Bronchial epithelial cell (primary cell): Measurements from ENCODE around the gene FBXO46. TPM values are rescaled to one million over a fixed set of nuclear protein-coding genes. Genes with fewer than 3 reads are reported as not detected.
A peak's percentile ranks its signal among the peaks of the same experiment; 100 is the strongest.
"Not testable (repeated sequence)": the region's sequence is repeated elsewhere in the genome, so short reads cannot be mapped to it uniquely, and the experiment has no call there.

Experiments used
- DNase-seq: peaks from one replicate; pipeline ENCODE4 v3.0.0-alpha.2; 2010; ENCODE audit warnings: low read depth
- FAIRE-seq: peaks from 2 replicates; lab custom pipeline; 2011; peaks lifted over from hg19 to GRCh38; lab: Jason Lieb, UNC
- H3K27me3 ChIP-seq: 2 replicates; pipeline ENCODE4 v1.5.1; 2011; ENCODE audit warnings: low read length; ENCODE audit not compliant: control insufficient read depth, insufficient read depth
- H3K36me3 ChIP-seq: 2 replicates; pipeline ENCODE4 v1.5.1; 2011; ENCODE audit warnings: low read length; ENCODE audit not compliant: control insufficient read depth, insufficient read depth
- H3K4me3 ChIP-seq: 2 replicates; pipeline ENCODE4 v1.5.1; 2011; ENCODE audit warnings: mild to moderate bottlenecking, low read depth, low read length, control low read depth
- CTCF ChIP-seq: IDR thresholded peaks from 2 replicates; pipeline ENCODE4 v1.5.1; 2011; ENCODE audit warnings: mild to moderate bottlenecking, moderate library complexity, low read length, control low read depth, inconsistent platforms; ENCODE audit not compliant: insufficient read depth, severe bottlenecking
- total RNA-seq: library from RNA; depleted of rRNA; stranded (reverse); fragments of >200 nt; gene quantifications from 2 replicates; pipeline ENCODE4 v1.2.1, GENCODE V29; 2014

Gene FBXO46
- total RNA-seq, 1 donor from 2014 or later = 2.4 TPM

GRCh38 chr19:45701676-45702075, 29.0 kb downstream of the FBXO46 start:
- no peak for FAIRE-seq
- Histone ChIP-seq H3K27me3 (no peaks in the 10 kb centered on the region), H3K36me3 (peaks cover 3% of the 10 kb centered on the region), H3K4me3 (no peak overlapping the region)
- no peak for DNase-seq
- no peak for TF ChIP-seq CTCF

DNA sequence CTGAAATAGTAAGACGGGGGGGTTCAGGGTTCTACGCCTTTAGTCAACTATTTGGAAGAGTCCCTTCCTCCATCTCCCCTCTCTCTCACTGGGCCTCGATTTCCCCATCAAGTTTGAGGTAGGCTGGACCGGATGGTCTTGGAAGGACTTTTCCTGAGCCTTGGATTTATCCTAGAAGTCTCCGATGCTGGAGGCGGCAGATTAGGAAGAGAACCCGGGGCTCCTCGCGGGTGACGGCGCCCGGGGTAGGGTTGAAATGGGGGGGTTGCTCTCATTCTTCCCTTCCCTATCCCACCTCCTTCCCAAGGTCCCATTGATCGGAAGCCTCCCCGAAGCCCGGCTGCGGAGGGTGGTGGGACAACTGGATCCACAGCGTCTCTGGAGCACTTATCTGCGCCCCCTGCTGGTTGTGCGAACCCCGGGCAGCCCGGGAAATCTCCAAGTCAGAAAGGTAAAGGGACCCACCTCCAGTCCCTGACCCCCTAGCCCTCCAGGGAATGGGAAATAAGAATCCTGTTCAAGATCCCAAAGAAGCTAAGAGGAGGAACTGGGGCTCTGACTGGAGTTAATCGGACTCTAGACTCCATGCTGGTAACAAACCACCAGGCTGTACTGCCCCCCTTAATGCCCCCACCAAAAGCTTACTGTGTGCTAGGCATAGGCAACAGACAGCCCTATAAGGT, 37.4 kb downstream of the FBXO46 start:
- DNase-seq (peak; percentile 40), FAIRE-seq (no peak)
- peak; percentile 93 for TF ChIP-seq CTCF
- no peaks in the 10 kb centered on the region for H3K27me3 ChIP-seq
- H3K36me3 ChIP-seq = peaks cover 14% of the 10 kb centered on the region
- H3K4me3 ChIP-seq = peak overlapping the region; percentile 63

DNA sequence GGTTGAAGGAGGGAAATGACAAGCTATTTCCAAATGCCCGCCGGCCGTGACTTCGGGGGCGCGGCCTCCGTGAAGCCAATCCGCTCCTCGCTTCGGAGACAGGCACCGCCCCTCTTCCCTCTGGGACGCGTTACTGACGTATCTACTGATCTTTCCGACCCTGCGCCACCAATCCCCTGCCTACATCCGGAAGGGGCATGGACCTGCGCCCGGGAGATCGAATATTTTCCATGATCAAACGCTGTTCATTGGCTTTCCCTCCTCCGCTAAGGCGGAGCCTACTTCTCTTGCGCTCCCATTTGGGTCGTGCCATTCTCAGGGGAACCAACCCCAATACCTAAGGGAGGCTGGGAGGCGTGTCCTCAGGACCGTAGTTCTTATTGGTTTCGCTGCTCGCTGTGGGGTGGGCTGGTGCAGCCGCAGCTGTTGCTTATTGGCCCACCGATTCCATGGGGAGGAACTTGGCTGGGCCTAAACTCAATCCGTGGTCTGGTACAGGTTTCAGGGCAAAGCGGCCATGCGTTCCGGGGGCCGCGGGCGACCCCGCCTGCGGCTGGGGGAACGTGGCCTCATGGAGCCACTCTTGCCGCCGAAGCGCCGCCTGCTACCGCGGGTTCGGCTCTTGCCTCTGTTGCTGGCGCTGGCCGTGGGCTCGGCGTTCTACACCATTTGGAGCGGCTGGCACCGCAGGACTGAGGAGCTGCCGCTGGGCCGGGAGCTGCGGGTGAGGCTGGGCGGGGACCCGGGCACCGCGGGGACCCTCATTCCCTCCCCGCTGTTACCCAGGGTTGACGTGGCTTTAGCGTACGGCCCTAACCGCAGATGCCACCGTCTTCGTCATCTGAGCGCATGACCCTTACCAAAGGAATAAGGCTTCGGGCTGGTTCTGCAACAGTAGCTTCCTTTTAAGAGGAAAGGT, 38.2 kb downstream of the FBXO46 start, which contains the start of gene QPCTL:
Gene QPCTL, plus strand, starts transcription at position 480 of the 919 bp plus-strand sequence. Its CDS starts 38 bp downstream, at position 518.
- Histone ChIP-seq H3K36me3 (peaks cover 20% of the 10 kb centered on the region), H3K27me3 (no peaks in the 10 kb centered on the region), H3K4me3 (peak within 1 kb of the TSS; percentile 63)
- TF ChIP-seq CTCF = no peak
- DNase-seq (peak; percentile 99), FAIRE-seq (peak; percentile 91)

DNA sequence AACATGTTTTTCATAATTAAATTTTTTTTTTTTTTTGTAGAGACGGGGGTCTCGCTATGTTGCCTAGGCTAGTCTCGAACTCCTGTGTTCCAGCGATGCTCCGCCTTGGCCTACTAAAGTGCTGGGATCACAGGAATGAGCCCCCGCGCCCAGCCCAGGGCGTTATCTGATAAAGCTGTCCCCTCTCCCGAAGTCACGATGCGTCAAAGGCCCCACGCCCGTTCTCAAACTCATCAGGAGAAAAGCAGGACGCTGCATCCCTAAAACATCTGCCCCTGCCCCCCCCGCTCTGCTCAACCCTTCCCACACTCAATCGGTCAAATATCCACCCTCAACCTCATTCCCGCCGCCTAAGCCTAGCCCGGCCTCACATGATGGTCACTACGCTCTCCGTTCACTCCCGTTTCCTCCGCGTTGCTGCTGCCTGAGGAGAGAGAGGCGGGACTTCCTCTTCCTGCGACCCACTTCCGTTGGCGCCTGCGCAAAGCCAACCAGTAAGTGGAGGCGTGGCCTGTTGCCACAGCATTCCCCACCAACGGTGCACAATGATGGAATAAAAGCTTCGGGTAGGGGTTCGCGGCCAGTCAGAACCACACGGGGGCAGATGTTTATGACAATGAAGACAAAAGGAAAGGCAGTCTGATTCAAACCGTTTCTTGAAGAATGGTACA, 39.0 kb downstream of the FBXO46 start, which contains the start of gene SNRPD2:
Gene SNRPD2, minus strand, starts transcription at position 438 of the 671 bp plus-strand sequence. Its CDS starts 65 bp downstream, at position 373.
- H3K27me3 ChIP-seq = no peaks in the 10 kb centered on the region
- peak within 1 kb of the TSS; percentile 63 for H3K4me3 ChIP-seq
- TF ChIP-seq CTCF = no peak
- peaks cover 20% of the 10 kb centered on the region for H3K36me3 ChIP-seq
- FAIRE-seq (no peak), DNase-seq (peak; percentile 87)

DNA sequence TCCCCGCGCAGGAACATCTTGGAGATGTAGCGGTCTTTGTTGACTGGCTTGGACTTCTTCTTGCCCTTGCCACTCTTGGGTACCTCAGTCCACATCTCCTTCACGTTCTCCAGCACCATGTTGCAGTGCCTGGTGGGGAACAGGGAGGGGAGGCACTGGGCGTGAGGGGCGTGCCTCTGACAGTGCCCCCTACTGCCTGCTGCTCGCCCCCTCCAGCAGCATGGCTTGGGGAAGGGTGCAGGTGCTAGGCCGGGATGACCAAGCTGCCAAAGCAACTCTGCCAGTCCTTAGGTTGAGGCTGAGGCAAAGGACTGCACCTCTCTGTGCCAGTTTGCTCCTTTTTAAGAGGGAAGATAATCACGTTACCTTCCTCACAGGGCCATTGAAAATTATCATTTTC, 43.1 kb downstream of the FBXO46 start:
- peaks cover 14% of the 10 kb centered on the region for H3K36me3 ChIP-seq
- FAIRE-seq = no peak
- DNase-seq = no peak
- H3K27me3 ChIP-seq = no peaks in the 10 kb centered on the region
- no peak for TF ChIP-seq CTCF
- no peak overlapping the region for H3K4me3 ChIP-seq

- not testable (repeated sequence) for DNase-seq
These were observed 45.7 kb downstream of the FBXO46 start for GRCh38 chr19:45685045-45685444.

More at GRCh38 chr19:45685045-45685444, 45.7 kb downstream of the FBXO46 start:
- peaks cover 14% of the 10 kb centered on the region for H3K36me3 ChIP-seq
- FAIRE-seq, H3K27me3 ChIP-seq, H3K4me3 ChIP-seq: not testable (repeated sequence)
